Fibroblast of peridontal ligament (primary cell): Measurements from ENCODE around the gene DMRT2.

Source experiments
- DNase-seq: peaks from one replicate; pipeline ENCODE4 v3.0.0-alpha.2; 2010; ENCODE audit errors: extremely low read depth

DMRT2 gene

GRCh38 chr9:1094749-1095148, 44.6 kb downstream of the DMRT2 start:
- DNase-seq, result no peak

DNA sequence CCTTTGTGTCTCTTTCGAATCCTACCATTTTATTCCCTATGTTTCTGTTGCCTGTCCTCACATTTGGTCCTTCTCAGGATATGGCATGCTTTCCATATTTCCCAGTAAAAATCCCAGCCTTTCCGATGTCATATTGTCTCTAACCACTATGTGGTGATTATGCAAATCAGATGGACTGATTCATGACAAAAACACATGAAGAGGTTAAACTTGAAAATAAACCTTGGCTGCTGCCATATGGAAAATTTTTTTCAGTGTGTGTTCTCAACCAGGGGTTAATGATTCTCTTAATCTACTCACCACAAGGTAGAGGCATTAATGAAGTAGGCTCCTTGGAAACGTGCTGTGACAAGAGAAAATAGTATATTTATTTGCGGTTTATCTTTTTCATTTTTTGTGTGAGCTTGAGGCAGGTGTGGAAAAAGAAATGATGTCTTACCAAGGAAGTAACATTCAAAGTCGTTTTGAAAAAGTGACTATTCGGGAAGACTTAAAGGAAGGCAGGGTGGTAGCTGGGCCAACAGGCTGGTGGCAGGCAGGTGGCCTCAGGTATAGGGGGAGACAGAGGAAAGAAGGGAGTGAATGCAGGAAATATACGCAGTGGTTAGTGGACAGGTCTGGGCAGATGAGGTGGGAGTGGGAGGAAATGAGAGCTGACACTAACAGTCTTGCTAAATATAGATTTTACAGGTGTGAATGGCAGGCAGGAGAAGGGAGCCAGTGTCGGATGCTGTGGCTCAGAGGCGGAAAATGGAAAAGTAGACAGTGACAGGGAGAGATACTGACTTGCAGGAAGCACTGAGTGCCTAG, 46.2 kb downstream of the DMRT2 start:
- no peak for DNase-seq

- no peak for DNase-seq
Measured at GRCh38 chr9:1098551-1098950, 48.4 kb downstream of the DMRT2 start.

GRCh38 chr9:1100201-1100600, 50.0 kb downstream of the DMRT2 start:
- DNase-seq, result no peak

DNA sequence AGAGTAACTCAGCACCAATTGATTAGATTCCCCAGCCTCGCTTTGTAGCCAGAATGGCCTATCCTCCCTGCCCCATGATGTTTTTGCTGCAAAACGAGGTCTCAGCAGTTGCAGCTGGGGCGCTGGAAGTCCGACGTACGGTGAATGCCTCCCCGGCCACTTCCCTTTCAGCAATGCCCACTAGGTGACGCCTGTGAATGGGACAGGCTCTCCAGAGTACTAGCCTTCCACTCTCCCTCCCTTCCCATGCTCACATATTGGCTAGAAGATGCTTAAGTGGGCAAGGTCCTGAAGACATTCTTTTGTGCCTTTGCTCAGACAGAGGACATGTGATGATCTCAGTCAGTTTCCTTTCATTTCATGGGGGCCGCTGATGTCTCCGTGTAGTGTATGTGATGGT, 50.8 kb downstream of the DMRT2 start:
- no peak for DNase-seq

GRCh38 chr9:1101846-1102641, 51.9 kb downstream of the DMRT2 start:
- no peak for DNase-seq

- no peak for DNase-seq
Measured at GRCh38 chr9:1102642-1102970, 52.4 kb downstream of the DMRT2 start.
